H1 (cell line): ENCODE results near the gene BROX. TPM values are rescaled to one million over a fixed set of nuclear protein-coding genes. Genes with fewer than 3 reads are reported as not detected.

Source experiments
- CTCF ChIA-PET: fragments of 300-600 bp; sonication (Branson Sonifier 250); formaldehyde crosslinking; loops from one replicate; lab custom pipeline; 2021; ENCODE audit not compliant: partially characterized antibody; lab: Charles Lee
- POLR2A ChIA-PET: fragments of 300-600 bp; sonication (Branson Sonifier 250); formaldehyde crosslinking; loops from one replicate; lab custom pipeline; 2021; ENCODE audit warnings: inconsistent platforms; ENCODE audit not compliant: partially characterized antibody; lab: Charles Lee
- DNase-seq, 2 experiments: peaks; one replicate each; pipeline versions ENCODE4 v3.0.0 to v3.0.0-alpha.2; 2010 to 2022; ENCODE audit warnings: low spot score in 2 of 2, low read depth in 1 of 2, mixed read lengths in 1 of 2
- FAIRE-seq: peaks from 2 replicates; lab custom pipeline; 2011; peaks lifted over from hg19 to GRCh38; lab: Jason Lieb, UNC
- H2AFZ ChIP-seq: 2 replicates; pipeline ENCODE4 v1.8.1; 2012; ENCODE audit warnings: low read length, inconsistent platforms
- H2AK5ac ChIP-seq: 2 replicates; pipeline ENCODE4 v1.6.1; 2013; ENCODE audit warnings: low read depth, low read length
- H2BK120ac ChIP-seq: replicated peaks from 2 replicates; pipeline ENCODE3; 2013; ENCODE audit warnings: low read depth, low read length, inconsistent platforms
- H2BK12ac ChIP-seq: 2 replicates; pipeline ENCODE4 v1.6.1; 2013; ENCODE audit warnings: low read depth, low read length
- H2BK15ac ChIP-seq: 2 replicates; pipeline ENCODE4 v1.6.1; 2013; ENCODE audit warnings: low read length
- H2BK20ac ChIP-seq: 2 replicates; pipeline ENCODE4 v1.6.1; 2013; ENCODE audit warnings: low read length
- H2BK5ac ChIP-seq: 2 replicates; pipeline ENCODE4 v1.6.1; 2013; ENCODE audit warnings: low read depth, low read length
- H3K14ac ChIP-seq: 2 replicates; pipeline ENCODE4 v1.6.1; 2013; ENCODE audit warnings: inconsistent platforms; ENCODE audit not compliant: insufficient read length
- H3K18ac ChIP-seq: 2 replicates; pipeline ENCODE4 v1.6.1; 2013; ENCODE audit warnings: low read length; ENCODE audit errors: extremely low read depth
- H3K23ac ChIP-seq: 2 replicates; pipeline ENCODE4 v1.6.1; 2013; ENCODE audit warnings: inconsistent platforms; ENCODE audit not compliant: insufficient read length
- H3K23me2 ChIP-seq: 2 replicates; pipeline ENCODE4 v1.6.1; 2013; ENCODE audit warnings: low read depth, low read length
- H3K27ac ChIP-seq: 2 replicates; pipeline ENCODE4 v1.6.1; 2011; ENCODE audit warnings: low read depth, low read length, inconsistent platforms
- H3K27me3 ChIP-seq, 4 experiments: replicated peaks in 1 of 4; 1 replicate in 1 of 4; 2 replicates in 3 of 4; pipeline versions ENCODE4 v1.6.1 to v1.8.1; 2011 to 2013; ENCODE audit warnings: low read length in 3 of 4, mild to moderate bottlenecking in 3 of 4, inconsistent platforms in 2 of 4, mixed read lengths in 2 of 4, moderate library complexity in 1 of 4; ENCODE audit not compliant: control insufficient read depth in 3 of 4, insufficient read depth in 3 of 4; ENCODE audit errors: extremely low read depth in 1 of 4
- H3K36me3 ChIP-seq, 4 experiments: 2 replicates each; pipeline versions ENCODE4 v1.6.1 to v1.8.1; 2011 to 2013; ENCODE audit warnings: mild to moderate bottlenecking in 4 of 4, low read length in 3 of 4, moderate library complexity in 2 of 4, control low read depth in 1 of 4, inconsistent platforms in 1 of 4; ENCODE audit not compliant: insufficient read depth in 4 of 4, control insufficient read depth in 2 of 4
- H3K4ac ChIP-seq: replicated peaks from 2 replicates; pipeline ENCODE3; 2013; ENCODE audit warnings: low read length, low read depth, mixed read lengths, inconsistent platforms; ENCODE audit not compliant: insufficient read length
- H3K4me1 ChIP-seq, 4 experiments: replicated peaks in 1 of 4; 1 replicate in 1 of 4; 2 replicates in 3 of 4; pipeline versions ENCODE4 v1.6.1 to v1.8.1; 2011 to 2013; ENCODE audit warnings: low read length in 3 of 4, inconsistent platforms in 2 of 4, mixed read lengths in 1 of 4; ENCODE audit not compliant: insufficient read depth in 4 of 4, control insufficient read depth in 3 of 4
- H3K4me2 ChIP-seq, 2 experiments: 2 replicates each; pipeline versions ENCODE4 v1.6.1 to v1.8.1; 2011 to 2013; ENCODE audit warnings: low read depth in 2 of 2, low read length in 2 of 2, control low read depth in 1 of 2, inconsistent platforms in 1 of 2, mild to moderate bottlenecking in 1 of 2; ENCODE audit not compliant: insufficient read depth in 1 of 2
- H3K4me3 ChIP-seq, 4 experiments: fragments of 200-600, 300-600 bp in 1 of 4; sonication (generic), shearing (Covaris generic), sonication (Bioruptor Twin) in 1 of 4; 2 replicates each; pipeline versions ENCODE4 v1.5.1 to v1.8.1; 2011 to 2016; ENCODE audit warnings: low read length in 4 of 4, low read depth in 3 of 4, control low read depth in 2 of 4, inconsistent platforms in 2 of 4, mild to moderate bottlenecking in 2 of 4, mixed read lengths in 1 of 4, moderate library complexity in 1 of 4; ENCODE audit not compliant: insufficient read depth in 2 of 4; ENCODE audit errors: extremely low read depth in 1 of 4
- H3K56ac ChIP-seq: replicated peaks from 2 replicates; pipeline ENCODE3; 2013; ENCODE audit warnings: low read depth, mild to moderate bottlenecking, mixed read lengths, low read length, inconsistent platforms; ENCODE audit not compliant: insufficient read length
- H3K79me1 ChIP-seq: 2 replicates; pipeline ENCODE4 v1.6.1; 2013; ENCODE audit warnings: low read depth, low read length, control low read depth
- H3K79me2 ChIP-seq, 2 experiments: 2 replicates each; pipeline versions ENCODE4 v1.6.1 to v1.8.1; 2012 to 2013; ENCODE audit warnings: low read length in 2 of 2, mild to moderate bottlenecking in 2 of 2, inconsistent platforms in 1 of 2; ENCODE audit not compliant: insufficient read depth in 2 of 2, control insufficient read depth in 1 of 2
- H3K9ac ChIP-seq, 4 experiments: replicated peaks in 1 of 4; 1 replicate in 1 of 4; 2 replicates in 3 of 4; pipeline versions ENCODE4 v1.6.1 to v1.8.1; 2011 to 2013; ENCODE audit warnings: low read depth in 3 of 4, low read length in 3 of 4, control low read depth in 2 of 4, mild to moderate bottlenecking in 2 of 4, moderate library complexity in 2 of 4, inconsistent platforms in 1 of 4; ENCODE audit errors: extremely low read depth in 1 of 4
- H3K9me3 ChIP-seq, 2 experiments: 2 replicates each; pipeline versions ENCODE4 v1.6.1 to v1.8.1; 2012 to 2013; ENCODE audit warnings: mild to moderate bottlenecking in 2 of 2, moderate library complexity in 2 of 2, control low read depth in 1 of 2, inconsistent platforms in 1 of 2, low read depth in 1 of 2, low read length in 1 of 2, mixed read lengths in 1 of 2; ENCODE audit not compliant: insufficient read depth in 2 of 2
- H4K20me1 ChIP-seq, 2 experiments: replicated peaks in 1 of 2; 2 replicates each; pipeline versions ENCODE3 to v1.8.1; 2011 to 2013; ENCODE audit warnings: inconsistent platforms in 2 of 2, low read length in 2 of 2, mild to moderate bottlenecking in 1 of 2; ENCODE audit not compliant: insufficient read depth in 2 of 2, control insufficient read depth in 1 of 2
- H4K5ac ChIP-seq: 2 replicates; pipeline ENCODE4 v1.6.1; 2013; ENCODE audit warnings: low read length, low read depth, mixed read lengths, inconsistent platforms; ENCODE audit not compliant: insufficient read length
- H4K8ac ChIP-seq: 2 replicates; pipeline ENCODE4 v1.8.0; 2013; ENCODE audit warnings: mild to moderate bottlenecking, moderate library complexity, low read length, inconsistent platforms; ENCODE audit not compliant: insufficient read depth; ENCODE audit errors: extremely low read depth
- H4K91ac ChIP-seq: replicated peaks from 2 replicates; pipeline ENCODE3; 2013; ENCODE audit warnings: low read length, mixed read lengths, inconsistent platforms; ENCODE audit not compliant: insufficient read length
- EP300 ChIP-seq, 2 experiments: IDR thresholded peaks; 1 replicate in 1 of 2; 2 replicates in 1 of 2; pipeline ENCODE4 v1.6.1; 2011 to 2012; ENCODE audit warnings: low read depth in 2 of 2, low read length in 2 of 2, mild to moderate bottlenecking in 2 of 2, borderline replicate concordance in 1 of 2, inconsistent platforms in 1 of 2, moderate library complexity in 1 of 2
- FOSL1 ChIP-seq: IDR thresholded peaks from 2 replicates; pipeline ENCODE4 v1.6.1; 2011; ENCODE audit warnings: mild to moderate bottlenecking, low read depth, low read length, moderate library complexity; ENCODE audit not compliant: insufficient read depth
- SRF ChIP-seq: IDR thresholded peaks from 2 replicates; pipeline ENCODE4 v1.6.1; 2011; ENCODE audit warnings: mild to moderate bottlenecking, low read depth, low read length, moderate library complexity
- WGBS, 2 experiments: shearing (Covaris generic) in 1 of 2; methylation state at CpG; one replicate each; pipeline versions ENCODE4 v1.1.6 to v1.1.7; 2013 to 2015; ENCODE audit warnings: low lambda C conversion rate in 2 of 2, mixed read lengths in 2 of 2, inconsistent platforms in 1 of 2, low coverage in 1 of 2, missing lambda C conversion rate in 1 of 2; ENCODE audit not compliant: insufficient replicate concordance in 2 of 2, insufficient coverage in 1 of 2, insufficient read length in 1 of 2; ENCODE audit errors: extremely low coverage in 1 of 2, missing lambda C conversion rate in 1 of 2; 5-methylcytosine and 5-hydroxymethylcytosine counted together
- polyA plus RNA-seq, 7 experiments: library from polyadenylated mRNA; depleted of rRNA in 3 of 7; stranded (reverse) in 5 of 7; unstranded in 2 of 7; fragments of >200 nt in 5 of 7; fragments of 200-250 nt in 2 of 7; gene quantifications; 1 replicate in 5 of 7; 2 replicates in 1 of 7; 4 replicates in 1 of 7; pipeline versions ENCODE4 v1.2.1 to v1.2.3, GENCODE V29; 2011 to 2013; ENCODE audit warnings: missing spikeins in 2 of 7, mixed read lengths in 2 of 7
- total RNA-seq: library from RNA; stranded (reverse); fragmentation: NEBNext Ultra II Directional; extraction: Animal tissue kit (Norgen Biotek cat#: 25700); gene quantifications from 2 replicates; pipeline ENCODE4 v1.2.1, GENCODE V29; 2021
- TF ChIP-seq, protein P1 (sequence below): IDR thresholded peaks from 2 replicates; pipeline ENCODE4 v1.6.1; 2011; ENCODE audit warnings: low read length, improper control_type of control experiment
- TF ChIP-seq, protein P2 (sequence below): IDR thresholded peaks from 2 replicates; pipeline ENCODE4 v1.6.1; 2012; ENCODE audit warnings: inconsistent platforms
- TF ChIP-seq, protein P3 (sequence below), 3 experiments: IDR thresholded peaks; 1 replicate in 2 of 3; 2 replicates in 1 of 3; pipeline versions ENCODE4 v1.5.1 to v1.6.1; 2011; ENCODE audit warnings: low read length in 3 of 3, mild to moderate bottlenecking in 3 of 3, inconsistent platforms in 2 of 3, low read depth in 1 of 3, moderate library complexity in 1 of 3; ENCODE audit not compliant: insufficient read depth in 1 of 3; ENCODE audit errors: control extremely low read depth in 1 of 3
- TF ChIP-seq, protein P4 (sequence below): IDR thresholded peaks from 2 replicates; pipeline ENCODE4 v1.6.1; 2012; ENCODE audit warnings: low read length, inconsistent platforms

Gene BROX
- total and polyA plus RNA-seq, 2 of the 8 experiments (the other 6 are each of a cell fraction or from before 2014, with no cell fraction given), result 3.8 to 26.7 TPM

DNA sequence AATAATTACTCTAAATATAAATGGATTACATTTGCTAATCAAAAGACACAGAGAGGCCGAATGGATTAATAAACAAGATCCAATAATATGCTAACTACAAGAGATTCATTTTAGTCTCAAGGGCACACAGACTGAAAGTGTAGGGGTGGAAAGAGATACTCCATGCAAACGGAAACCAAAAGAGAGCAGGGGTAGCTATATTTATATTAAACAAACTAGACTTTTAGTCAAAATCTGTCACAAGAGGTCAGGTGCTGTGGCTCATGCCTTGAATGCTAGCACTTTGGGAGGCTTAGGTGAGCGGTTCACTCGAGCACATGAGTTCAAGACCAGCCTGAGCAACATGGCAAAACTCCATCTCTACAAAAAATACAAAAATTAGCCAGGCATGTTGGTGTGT is 68.9 kb downstream of the BROX start:
- DNase-seq (no peak), FAIRE-seq (no peak)
- Histone ChIP-seq H2BK20ac (no peak overlapping the region), H3K4me2 (no peak overlapping the region), H2BK5ac (no peak overlapping the region), H4K20me1 (no peaks in the 10 kb centered on the region), H3K4ac (no peak overlapping the region), H2BK15ac (no peak overlapping the region), H3K23me2 (no peaks in the 10 kb centered on the region), H2AFZ (no peak overlapping the region), H4K8ac (no peak overlapping the region), H4K5ac (no peak overlapping the region), H2BK12ac (no peak overlapping the region), H3K9ac (no peak overlapping the region), H3K56ac (no peak overlapping the region), H3K27me3 (peaks cover 0 to 1% (median 0%) of the 10 kb centered on the region in 4 experiments; a peak in 1 of 7 replicates), H3K4me1 (no peaks in the 10 kb centered on the region), H3K4me3 (no peak overlapping the region), H2AK5ac (no peak overlapping the region), H3K79me2 (no peaks in the 10 kb centered on the region), H3K23ac (no peak overlapping the region), H3K18ac (no peak overlapping the region), H3K36me3 (no peaks in the 10 kb centered on the region), H3K14ac (no peak overlapping the region), H3K27ac (no peak overlapping the region), H4K91ac (no peak overlapping the region), H3K9me3 (no peaks in the 10 kb centered on the region), H3K79me1 (no peaks in the 10 kb centered on the region), H2BK120ac (no peak overlapping the region)
- POLR2A ChIA-PET, result no interaction called here
- 70% methylated on average over 4 of the region's 4 CpGs; no CpG with 5 or more reads in 1 of the 2 experiments for WGBS, 2 experiments
- CTCF ChIA-PET, result interaction anchor here (0.9 kb wide), 1 partner anchor 10 kb away, joined by 3 read pairs; no protein-coding TSS in a partner anchor
- TF ChIP-seq FOSL1 (no peak), EP300 (IDR thresholded peaks at IDR 0.05; ENCODE audit: borderline replicate concordance in 1 of 2, low read depth in 2 of 2, low read length in 2 of 2) (no peak), SRF (no peak)
- TF ChIP-seq, protein P1, sequence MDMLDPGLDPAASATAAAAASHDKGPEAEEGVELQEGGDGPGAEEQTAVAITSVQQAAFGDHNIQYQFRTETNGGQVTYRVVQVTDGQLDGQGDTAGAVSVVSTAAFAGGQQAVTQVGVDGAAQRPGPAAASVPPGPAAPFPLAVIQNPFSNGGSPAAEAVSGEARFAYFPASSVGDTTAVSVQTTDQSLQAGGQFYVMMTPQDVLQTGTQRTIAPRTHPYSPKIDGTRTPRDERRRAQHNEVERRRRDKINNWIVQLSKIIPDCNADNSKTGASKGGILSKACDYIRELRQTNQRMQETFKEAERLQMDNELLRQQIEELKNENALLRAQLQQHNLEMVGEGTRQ, result no peak
- TF ChIP-seq, protein P2, sequence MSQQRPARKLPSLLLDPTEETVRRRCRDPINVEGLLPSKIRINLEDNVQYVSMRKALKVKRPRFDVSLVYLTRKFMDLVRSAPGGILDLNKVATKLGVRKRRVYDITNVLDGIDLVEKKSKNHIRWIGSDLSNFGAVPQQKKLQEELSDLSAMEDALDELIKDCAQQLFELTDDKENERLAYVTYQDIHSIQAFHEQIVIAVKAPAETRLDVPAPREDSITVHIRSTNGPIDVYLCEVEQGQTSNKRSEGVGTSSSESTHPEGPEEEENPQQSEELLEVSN, result no peak
- TF ChIP-seq, protein P3, sequence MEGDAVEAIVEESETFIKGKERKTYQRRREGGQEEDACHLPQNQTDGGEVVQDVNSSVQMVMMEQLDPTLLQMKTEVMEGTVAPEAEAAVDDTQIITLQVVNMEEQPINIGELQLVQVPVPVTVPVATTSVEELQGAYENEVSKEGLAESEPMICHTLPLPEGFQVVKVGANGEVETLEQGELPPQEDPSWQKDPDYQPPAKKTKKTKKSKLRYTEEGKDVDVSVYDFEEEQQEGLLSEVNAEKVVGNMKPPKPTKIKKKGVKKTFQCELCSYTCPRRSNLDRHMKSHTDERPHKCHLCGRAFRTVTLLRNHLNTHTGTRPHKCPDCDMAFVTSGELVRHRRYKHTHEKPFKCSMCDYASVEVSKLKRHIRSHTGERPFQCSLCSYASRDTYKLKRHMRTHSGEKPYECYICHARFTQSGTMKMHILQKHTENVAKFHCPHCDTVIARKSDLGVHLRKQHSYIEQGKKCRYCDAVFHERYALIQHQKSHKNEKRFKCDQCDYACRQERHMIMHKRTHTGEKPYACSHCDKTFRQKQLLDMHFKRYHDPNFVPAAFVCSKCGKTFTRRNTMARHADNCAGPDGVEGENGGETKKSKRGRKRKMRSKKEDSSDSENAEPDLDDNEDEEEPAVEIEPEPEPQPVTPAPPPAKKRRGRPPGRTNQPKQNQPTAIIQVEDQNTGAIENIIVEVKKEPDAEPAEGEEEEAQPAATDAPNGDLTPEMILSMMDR (IDR thresholded peaks at IDR 0.05; ENCODE audit: control extremely low read depth in 1 of 3, insufficient read depth in 1 of 3, low read depth in 1 of 3, low read length in 3 of 3), result no peak
- TF ChIP-seq, protein P4, sequence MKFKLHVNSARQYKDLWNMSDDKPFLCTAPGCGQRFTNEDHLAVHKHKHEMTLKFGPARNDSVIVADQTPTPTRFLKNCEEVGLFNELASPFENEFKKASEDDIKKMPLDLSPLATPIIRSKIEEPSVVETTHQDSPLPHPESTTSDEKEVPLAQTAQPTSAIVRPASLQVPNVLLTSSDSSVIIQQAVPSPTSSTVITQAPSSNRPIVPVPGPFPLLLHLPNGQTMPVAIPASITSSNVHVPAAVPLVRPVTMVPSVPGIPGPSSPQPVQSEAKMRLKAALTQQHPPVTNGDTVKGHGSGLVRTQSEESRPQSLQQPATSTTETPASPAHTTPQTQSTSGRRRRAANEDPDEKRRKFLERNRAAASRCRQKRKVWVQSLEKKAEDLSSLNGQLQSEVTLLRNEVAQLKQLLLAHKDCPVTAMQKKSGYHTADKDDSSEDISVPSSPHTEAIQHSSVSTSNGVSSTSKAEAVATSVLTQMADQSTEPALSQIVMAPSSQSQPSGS, result no peak
